GM12892 (cell line): Measurements from ENCODE around the gene MED25.

Experiments
- DNase-seq: peaks from one replicate; pipeline ENCODE4 v3.0.0; 2011; ENCODE audit not compliant: insufficient read length
- FAIRE-seq: peaks from 2 replicates; lab custom pipeline; 2011; peaks lifted over from hg19 to GRCh38; lab: Jason Lieb, UNC
- POLR2A ChIP-seq: IDR thresholded peaks from 2 replicates; pipeline ENCODE4 v1.6.1; 2011; ENCODE audit warnings: low read depth, low read length, control low read depth
- POLR2AphosphoS5 ChIP-seq: IDR thresholded peaks from 2 replicates; pipeline ENCODE4 v1.6.1; 2011; ENCODE audit warnings: low read depth, low read length, control low read depth
- TAF1 ChIP-seq: IDR thresholded peaks from 2 replicates; pipeline ENCODE4 v1.6.1; 2011; ENCODE audit warnings: low read depth, mild to moderate bottlenecking, control low read depth, low read length, borderline replicate concordance

Gene MED25

DNA sequence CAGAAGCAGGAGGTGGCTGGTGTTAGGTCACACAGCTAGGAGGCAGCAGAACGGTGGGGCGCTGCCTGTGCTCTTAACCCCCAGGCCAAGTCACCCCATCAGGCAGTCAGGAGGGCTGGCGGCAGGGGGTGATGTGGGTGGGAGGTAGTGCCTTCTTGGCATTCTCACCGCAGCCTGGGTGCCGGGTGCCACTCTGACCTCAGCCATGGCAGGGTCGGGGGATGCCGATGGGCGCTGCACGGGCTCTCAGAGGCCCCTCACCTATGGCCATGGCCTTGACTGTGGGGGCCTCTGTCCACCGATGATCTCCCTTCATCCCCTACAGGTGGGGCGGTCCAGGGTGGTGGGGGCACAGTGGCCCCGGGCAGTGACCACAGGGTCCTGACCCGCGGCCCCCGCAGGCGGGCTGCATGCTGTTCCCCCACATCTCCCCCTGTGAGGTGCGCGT lies 38.5 kb downstream of the MED25 start:
- TF ChIP-seq POLR2AphosphoS5 (no peak; the same call in 1 of the 2 replicates), POLR2A (no peak), TAF1 (no peak)
- FAIRE-seq (no peak), DNase-seq (no peak)

DNA sequence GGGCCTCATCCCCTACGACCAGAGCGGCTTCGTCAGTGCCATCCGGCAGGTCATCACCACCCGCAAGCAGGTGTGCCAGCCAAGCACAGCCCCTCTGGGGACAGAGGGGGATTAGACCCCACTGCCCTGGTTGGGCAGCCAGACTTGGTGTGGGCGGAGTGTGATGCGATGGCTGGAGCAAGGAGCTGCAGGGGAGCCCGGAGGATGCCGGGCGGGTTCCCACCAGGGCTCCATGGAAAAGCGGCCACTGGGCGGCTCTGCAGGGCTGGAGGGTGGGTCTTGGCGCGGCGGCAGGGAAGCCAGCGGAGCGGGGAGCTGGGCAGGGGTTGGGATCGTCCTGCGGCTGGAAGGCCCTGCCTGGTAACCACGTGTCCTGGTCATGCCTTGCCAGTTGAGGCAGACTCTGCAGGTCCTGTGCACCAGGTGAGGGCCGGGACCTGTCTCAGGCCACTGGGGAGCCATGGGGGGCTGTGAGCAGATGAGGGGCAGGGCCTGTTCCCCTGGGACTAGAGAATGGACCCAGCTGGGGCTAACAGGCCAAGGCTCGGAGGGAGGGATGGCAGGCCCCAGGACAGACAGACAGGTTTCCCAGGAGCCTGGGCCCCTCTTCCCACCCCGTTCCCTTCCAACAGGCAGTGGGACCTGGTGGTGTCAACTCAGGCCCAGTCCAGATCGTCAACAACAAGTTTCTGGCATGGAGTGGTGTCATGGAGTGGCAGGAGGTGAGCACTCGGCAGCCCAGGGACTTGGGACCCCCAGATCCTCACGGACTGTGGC lies 39.2 kb downstream of the MED25 start:
- FAIRE-seq (no peak), DNase-seq (no peak)
- TF ChIP-seq POLR2A (peak; percentile 41), POLR2AphosphoS5 (peak; percentile 52), TAF1 (no peak)

DNA sequence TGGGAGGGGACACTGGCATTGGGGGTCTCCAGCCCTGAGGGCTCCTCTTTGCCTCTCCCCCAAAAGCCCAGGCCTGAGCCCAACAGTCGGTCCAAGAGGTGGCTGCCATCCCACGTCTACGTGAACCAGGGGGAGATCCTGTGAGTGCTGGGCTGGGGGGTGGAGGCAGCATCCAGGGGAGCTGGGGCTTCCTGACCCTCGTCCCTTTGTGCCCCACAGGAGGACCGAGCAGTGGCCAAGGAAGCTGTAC lies 39.7 kb downstream of the MED25 start:
- TF ChIP-seq POLR2AphosphoS5, result 0 out of 2 replicates have a peak, but pooled peaks have one; percentile 4
- no peak for TF ChIP-seq TAF1
- DNase-seq (no peak), FAIRE-seq (no peak)

DNA sequence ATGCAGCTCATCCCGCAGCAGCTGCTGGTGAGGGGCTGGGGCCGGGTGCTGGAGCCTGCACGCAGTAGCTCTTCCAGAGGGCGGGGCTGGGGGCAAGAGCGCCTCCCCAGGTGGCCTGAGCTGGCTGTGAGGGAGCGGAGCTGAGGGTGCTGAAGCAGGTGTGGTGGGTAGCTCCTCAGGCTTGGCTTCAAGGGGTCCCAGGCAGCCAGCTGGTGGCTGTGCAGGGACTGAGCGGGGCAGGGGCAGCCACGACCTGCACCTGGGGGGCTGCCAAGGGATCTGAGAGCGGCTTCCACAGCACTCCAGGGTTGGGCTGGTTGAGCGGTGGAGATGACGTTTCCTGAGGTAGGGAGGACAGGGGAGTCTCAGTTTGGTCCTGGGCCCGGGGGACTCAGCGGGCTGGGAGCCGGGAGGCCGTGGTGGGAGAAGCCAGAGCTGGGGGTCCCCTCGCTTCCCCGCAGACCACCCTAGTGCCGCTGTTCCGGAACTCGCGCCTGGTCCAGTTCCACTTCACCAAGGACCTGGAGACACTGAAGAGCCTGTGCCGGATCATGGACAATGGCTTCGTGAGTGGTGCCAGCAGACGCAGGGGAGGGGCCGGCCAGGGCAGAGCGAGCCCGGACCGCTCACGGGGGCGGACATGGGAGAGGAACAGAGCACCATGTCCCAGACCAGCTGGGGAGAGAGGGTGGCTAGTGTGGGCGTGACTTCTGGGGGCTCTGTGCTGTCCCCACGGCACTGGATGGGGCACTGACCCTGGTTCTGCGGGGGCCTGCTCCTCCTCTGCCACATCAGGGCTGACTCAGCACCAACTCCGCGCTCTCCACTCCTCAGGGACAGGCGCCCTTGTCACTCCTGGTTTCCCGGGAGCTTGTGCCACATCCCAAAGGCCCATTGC lies 40.2 kb downstream of the MED25 start:
- DNase-seq (no peak), FAIRE-seq (no peak)
- TF ChIP-seq POLR2A (no peak; the same call in 1 of the 2 replicates), TAF1 (no peak), POLR2AphosphoS5 (0 out of 2 replicates have a peak, but pooled peaks have one; percentile 6)

DNA sequence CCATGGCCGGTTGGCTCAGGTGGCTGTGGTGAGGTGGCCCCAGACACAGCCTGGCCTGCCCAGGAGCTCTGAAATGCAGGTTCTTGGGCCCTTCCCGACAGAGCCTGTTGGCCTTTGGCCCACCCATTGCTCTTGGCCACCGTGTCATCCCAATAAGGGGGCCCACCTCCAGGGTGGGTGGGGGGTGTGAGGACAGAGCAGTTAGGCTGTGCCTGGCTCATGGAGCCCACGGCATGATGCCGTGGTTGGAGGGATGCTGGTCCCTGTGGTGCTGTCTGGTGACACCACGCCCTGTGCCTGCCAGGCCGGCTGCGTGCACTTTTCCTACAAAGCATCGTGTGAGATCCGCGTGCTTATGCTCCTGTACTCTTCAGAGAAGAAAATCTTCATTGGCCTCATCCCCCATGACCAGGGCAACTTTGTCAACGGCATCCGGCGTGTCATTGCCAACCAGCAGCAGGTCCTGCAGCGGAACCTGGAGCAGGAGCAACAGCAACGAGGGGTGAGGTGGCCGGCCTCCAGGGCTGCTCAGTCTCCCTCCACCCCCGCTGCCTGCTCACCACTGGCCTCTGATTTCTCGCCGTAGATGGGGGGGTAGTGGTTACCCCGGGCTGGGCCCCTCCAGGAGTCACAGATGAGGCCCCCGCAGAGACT lies 41.7 kb downstream of the MED25 start:
- FAIRE-seq (no peak), DNase-seq (no peak)
- TF ChIP-seq POLR2A (no peak), POLR2AphosphoS5 (no peak), TAF1 (no peak)

DNA sequence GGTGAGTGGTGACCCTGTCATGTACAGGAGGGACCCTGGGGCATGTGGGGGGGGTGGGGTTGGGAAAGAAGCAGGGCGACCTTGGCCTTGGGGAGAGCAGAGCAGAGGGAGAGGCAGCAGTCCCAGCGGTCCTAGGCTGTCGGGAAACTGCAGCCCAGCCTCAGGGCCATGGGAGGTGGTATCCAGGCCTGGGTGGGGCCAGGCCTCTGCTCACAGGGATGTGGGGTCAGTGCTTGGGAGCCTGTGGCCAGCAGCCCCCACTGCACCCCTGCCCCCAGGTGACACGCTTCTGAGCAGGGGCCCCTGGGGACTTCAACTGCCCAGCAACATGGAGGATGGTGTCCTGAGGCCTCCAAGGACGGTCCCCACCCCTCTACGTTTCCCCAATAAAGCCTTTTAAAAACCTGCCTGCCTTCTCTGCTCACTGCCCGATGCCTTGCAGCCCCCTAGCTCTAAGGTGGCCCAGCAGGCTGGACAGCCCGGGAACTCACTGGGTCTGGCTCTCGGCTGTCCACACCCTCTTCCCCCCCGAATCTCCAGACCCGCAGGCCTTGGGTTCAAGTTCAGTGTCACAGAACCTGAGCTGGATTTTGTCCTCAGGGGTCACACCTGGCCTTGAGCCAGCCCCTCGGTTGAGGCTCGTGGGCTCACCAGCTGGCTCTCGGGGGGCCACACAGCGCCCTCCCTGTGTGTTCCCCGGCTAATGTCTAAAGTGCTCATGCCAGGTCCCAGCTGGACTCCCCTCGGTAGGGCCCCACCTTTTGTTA lies 42.4 kb downstream of the MED25 start:
- TF ChIP-seq POLR2AphosphoS5 (no peak), TAF1 (no peak), POLR2A (no peak)
- no peak for FAIRE-seq
- DNase-seq, result no peak

DNA sequence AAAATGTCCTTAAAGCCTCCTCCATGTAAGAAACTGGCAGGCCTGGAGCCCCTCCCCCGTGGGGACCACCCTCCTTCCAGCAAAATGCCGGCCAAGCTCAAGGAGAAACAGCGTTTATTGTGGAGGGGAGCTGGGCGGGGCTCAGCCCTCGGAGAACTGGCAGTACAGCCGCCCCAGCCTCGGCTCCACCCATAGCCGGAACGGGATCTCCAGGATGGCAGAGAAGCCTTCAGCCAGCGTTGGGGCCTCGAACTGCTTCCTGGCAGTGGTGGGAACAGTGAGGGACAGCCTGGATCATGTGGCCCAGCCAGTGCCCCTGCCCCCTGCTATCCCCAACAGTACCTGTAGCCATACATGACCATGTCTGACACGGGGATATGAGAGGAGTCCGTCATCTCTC lies 43.0 kb downstream of the MED25 start:
- DNase-seq (no peak), FAIRE-seq (no peak)
- TF ChIP-seq TAF1 (no peak), POLR2AphosphoS5 (no peak), POLR2A (no peak)

DNA sequence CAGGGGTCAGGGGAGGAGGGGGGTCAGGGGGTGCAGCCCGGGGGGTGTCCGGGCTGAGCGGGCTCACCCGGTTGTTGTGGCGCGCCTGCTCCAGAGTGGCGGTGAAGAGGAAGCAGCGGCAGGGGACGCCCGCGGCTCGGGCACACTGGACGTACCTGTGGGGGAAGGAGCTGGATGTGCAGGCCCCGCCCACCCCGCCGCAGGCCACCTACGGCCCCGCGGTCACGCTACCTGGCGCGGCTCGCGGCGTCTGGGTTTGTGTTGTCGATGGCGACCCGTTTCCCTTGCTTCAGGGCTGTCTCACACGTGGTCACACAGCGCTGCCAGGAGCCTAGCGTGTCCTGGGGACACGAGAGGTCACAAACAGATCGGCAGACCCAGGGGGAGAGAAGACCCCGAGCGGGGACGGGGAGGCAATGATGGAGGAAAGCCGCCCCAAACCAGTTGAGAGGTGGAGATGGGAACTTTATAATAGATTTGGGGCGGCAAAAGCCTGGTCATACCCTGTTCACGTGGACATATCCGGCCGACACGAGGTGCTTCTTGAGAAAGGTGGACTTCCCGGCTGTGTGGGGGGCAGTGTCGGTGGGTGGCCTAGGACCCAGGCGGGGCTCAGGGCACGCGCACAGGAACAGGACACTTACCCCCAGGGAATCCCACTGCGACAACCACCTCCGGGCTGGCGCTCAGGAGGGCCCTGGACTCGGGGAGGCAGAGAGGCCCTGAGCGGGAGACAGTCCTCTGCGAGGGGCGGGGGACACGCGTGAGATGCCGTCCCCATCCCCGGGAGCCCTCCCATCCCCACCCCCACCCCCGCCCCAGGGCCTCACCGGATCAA lies 43.7 kb downstream of the MED25 start:
- FAIRE-seq, result no peak
- TF ChIP-seq POLR2AphosphoS5, result no peak
- no peak for TF ChIP-seq TAF1
- TF ChIP-seq POLR2A, result no peak
- DNase-seq, result no peak

DNA sequence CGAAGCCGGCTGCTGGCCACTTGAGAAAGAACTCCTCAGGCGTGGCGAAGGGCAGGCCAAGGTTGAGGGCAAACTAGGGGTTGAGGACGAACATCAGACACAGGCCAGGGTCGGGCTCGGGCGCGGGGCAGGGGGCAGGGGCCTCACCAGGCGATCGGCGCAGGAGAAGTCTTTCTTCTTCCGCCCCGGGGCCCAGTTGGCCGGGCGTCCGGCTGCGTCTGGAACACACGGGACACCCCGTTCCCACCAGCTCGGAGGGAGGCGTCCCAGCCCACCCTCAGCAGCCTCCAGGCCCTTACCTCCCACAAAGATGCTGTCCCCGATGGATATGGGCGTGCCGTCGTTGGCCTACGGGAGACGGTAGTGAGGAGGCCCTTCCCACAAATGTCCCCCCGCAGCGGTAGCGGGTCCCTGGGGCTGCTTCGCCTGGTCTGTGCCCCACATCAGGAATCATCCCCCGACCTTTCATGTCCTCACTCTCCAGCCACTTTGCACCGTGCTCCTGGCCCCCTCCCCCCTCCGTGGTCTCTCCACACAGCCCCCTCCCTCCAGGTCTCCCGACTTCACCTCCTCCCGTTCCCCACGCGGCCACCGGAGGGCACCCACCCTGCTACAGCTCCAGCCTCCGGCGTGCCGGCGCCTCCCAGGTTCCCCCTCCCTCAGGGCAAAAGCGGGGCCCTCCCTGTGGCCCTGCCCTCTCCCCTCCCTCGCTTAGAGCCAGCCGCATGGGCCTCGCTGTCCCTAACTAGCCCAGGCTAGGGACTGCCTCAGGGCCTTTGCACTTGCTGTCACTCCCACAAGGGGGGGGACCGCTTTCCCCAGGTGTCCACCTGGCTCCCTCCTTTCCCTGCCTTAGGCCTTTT lies 44.5 kb downstream of the MED25 start:
- TF ChIP-seq TAF1 (no peak), POLR2A (no peak), POLR2AphosphoS5 (no peak)
- FAIRE-seq (no peak), DNase-seq (no peak)
